Natural killer cell (primary cell): ENCODE measurements around the gene SGK2. TPM values are rescaled to one million over a fixed set of nuclear protein-coding genes. Genes with fewer than 3 reads are reported as not detected.

Experiments used
- ATAC-seq, 3 donors: fragments of 150-1000 bp in 2 of 3; fragments of 200-7000 bp in 1 of 3; cut with Tn5 transposase; 1 replicate in 1 of 3; 2 replicates in 2 of 3; pipeline ENCODE4 v1.10.0; 2021; ENCODE audit warnings: mild to moderate bottlenecking in 2 of 3, moderate library complexity in 2 of 3
- DNase-seq, 2 donors: peaks; one replicate each; pipeline versions ENCODE4 v3.0.0 to v3.0.0-alpha.2; 2013 to 2021; ENCODE audit warnings: mixed read lengths in 1 of 2
- H3K27ac ChIP-seq: one replicate; pipeline ENCODE4 v1.5.1; 2013; ENCODE audit warnings: mild to moderate bottlenecking, low read length
- H3K27me3 ChIP-seq: one replicate; pipeline ENCODE4 v1.6.1; 2013; ENCODE audit warnings: low read length; ENCODE audit not compliant: control insufficient read depth, insufficient read depth
- H3K36me3 ChIP-seq: one replicate; pipeline ENCODE4 v1.6.1; 2013; ENCODE audit warnings: low read length; ENCODE audit not compliant: control insufficient read depth, insufficient read depth
- H3K4me1 ChIP-seq: one replicate; pipeline ENCODE4 v1.6.1; 2013; ENCODE audit warnings: low read length; ENCODE audit not compliant: control insufficient read depth, insufficient read depth
- H3K4me3 ChIP-seq: one replicate; pipeline ENCODE4 v1.5.1; 2013; ENCODE audit warnings: low read length
- H3K9me3 ChIP-seq: one replicate; pipeline ENCODE4 v1.6.1; 2013; ENCODE audit warnings: low read length; ENCODE audit not compliant: control insufficient read depth, insufficient read depth
- H3K27ac Mint-ChIP-seq, 2 donors: one replicate each; pipeline ENCODE4 v1.8.0; 2022; ENCODE audit warnings: mild to moderate bottlenecking in 2 of 2, mixed read lengths in 2 of 2, moderate library complexity in 1 of 2
- H3K27me3 Mint-ChIP-seq, 2 donors: one replicate each; pipeline ENCODE4 v1.8.0; 2022; ENCODE audit warnings: low read depth in 2 of 2, mixed read lengths in 2 of 2
- H3K36me3 Mint-ChIP-seq: one replicate; pipeline ENCODE4 v1.8.0; 2022; ENCODE audit warnings: mixed read lengths
- H3K4me1 Mint-ChIP-seq, 2 donors: one replicate each; pipeline ENCODE4 v1.8.0; 2022; ENCODE audit warnings: mixed read lengths in 2 of 2
- H3K4me3 Mint-ChIP-seq: one replicate; pipeline ENCODE4 v1.8.0; 2022; ENCODE audit warnings: mild to moderate bottlenecking, moderate library complexity, mixed read lengths
- H3K9me3 Mint-ChIP-seq, 2 donors: one replicate each; pipeline ENCODE4 v1.8.0; 2022; ENCODE audit warnings: mixed read lengths in 2 of 2
- WGBS: methylation state at CpG from one replicate; pipeline ENCODE4 v1.1.7; 2013; ENCODE audit warnings: missing lambda C conversion rate; ENCODE audit not compliant: insufficient coverage; 5-methylcytosine and 5-hydroxymethylcytosine counted together
- intact Hi-C: fragments of 100-400 bp; cut with micrococcal nuclease; formaldehyde crosslinking; loops from one replicate; pipeline ENCODE4 v1.14.2; 2022
- total RNA-seq, 4 donors: library from RNA; stranded (reverse); fragments of 120-200 nt in 1 of 4; gene quantifications; one replicate each; pipeline versions ENCODE4 v1.2.3 to v1.2.4, GENCODE V29; 2013 to 2022
- TF ChIP-seq, protein P1 (sequence below): fragments of 200-600 bp; IDR thresholded peaks from one replicate; pipeline ENCODE4 v1.8.0; 2022; ENCODE audit warnings: antibody characterized with exemption

Gene SGK2
- total RNA-seq, 3 donors from 2014 or later (not counting 1 experiment from before 2014, with no cell fraction given) = 0.48 to 1.2 (median 0.61) TPM

DNA sequence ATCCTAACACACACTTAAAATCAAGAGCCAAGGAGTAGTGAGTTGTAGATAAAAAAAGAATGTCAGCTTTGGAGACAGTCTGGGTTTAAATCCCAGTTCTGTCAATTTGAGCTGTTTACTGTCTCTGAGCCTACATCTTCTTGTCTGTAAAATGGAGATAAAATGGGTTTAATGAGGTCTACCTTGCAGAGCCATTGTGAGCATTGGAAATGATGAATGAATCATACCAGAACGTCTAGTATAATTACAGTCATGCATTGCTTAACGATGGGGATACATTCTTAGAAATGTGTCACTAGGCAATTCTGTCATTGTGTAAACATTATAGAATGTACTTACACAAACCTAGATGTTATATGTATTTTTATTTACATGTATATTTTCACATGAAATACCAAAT lies 17.6 kb upstream of the SGK2 start:
- H3K9me3 ChIP-seq = no peaks in the 10 kb centered on the region
- H3K27me3 ChIP-seq = no peaks in the 10 kb centered on the region
- no peak overlapping the region for H3K27ac Mint-ChIP-seq
- H3K4me3 ChIP-seq = no peak overlapping the region
- no peaks in the 10 kb centered on the region for H3K9me3 Mint-ChIP-seq
- no peaks in the 10 kb centered on the region for H3K4me1 ChIP-seq
- peaks cover 0 to 2% of the 10 kb centered on the region in 2 donors for H3K27me3 Mint-ChIP-seq
- TF ChIP-seq, protein P1, sequence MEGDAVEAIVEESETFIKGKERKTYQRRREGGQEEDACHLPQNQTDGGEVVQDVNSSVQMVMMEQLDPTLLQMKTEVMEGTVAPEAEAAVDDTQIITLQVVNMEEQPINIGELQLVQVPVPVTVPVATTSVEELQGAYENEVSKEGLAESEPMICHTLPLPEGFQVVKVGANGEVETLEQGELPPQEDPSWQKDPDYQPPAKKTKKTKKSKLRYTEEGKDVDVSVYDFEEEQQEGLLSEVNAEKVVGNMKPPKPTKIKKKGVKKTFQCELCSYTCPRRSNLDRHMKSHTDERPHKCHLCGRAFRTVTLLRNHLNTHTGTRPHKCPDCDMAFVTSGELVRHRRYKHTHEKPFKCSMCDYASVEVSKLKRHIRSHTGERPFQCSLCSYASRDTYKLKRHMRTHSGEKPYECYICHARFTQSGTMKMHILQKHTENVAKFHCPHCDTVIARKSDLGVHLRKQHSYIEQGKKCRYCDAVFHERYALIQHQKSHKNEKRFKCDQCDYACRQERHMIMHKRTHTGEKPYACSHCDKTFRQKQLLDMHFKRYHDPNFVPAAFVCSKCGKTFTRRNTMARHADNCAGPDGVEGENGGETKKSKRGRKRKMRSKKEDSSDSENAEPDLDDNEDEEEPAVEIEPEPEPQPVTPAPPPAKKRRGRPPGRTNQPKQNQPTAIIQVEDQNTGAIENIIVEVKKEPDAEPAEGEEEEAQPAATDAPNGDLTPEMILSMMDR = no peak
- WGBS = 83% methylated on average over 1 of the region's 2 CpGs
- H3K4me1 Mint-ChIP-seq = peaks cover 0 to 5% of the 10 kb centered on the region in 2 donors
- intact Hi-C loops = no loop called here
- no peak overlapping the region for H3K4me3 Mint-ChIP-seq
- DNase-seq (no peak), ATAC-seq (no peak)
- H3K27ac ChIP-seq = no peak overlapping the region
- no peaks in the 10 kb centered on the region for H3K36me3 Mint-ChIP-seq
- no peaks in the 10 kb centered on the region for H3K36me3 ChIP-seq

DNA sequence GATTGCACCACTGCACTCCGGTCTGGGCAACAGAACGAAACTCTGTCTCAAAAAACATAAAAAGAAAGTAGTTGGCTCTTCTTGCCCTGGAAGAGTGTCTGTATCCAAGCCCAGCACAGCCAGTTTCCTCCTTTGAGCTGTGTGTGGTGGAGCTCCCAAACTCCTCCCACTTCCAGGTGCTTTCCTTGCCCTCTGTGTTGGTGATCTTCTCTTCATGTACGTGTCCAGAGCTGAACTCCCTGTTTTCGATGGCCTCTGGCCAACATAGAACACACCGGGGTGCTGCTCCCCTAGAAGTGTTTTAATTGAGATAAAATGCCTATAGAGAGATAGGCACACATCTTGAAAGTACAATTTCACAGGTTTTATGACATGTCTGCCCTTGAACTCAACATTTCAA lies 16.7 kb upstream of the SGK2 start:
- no peak for DNase-seq
- intact Hi-C loops = no loop called here
- H3K4me1 ChIP-seq = no peaks in the 10 kb centered on the region
- Mint-ChIP-seq H3K4me3 (no peak overlapping the region), H3K9me3 (no peaks in the 10 kb centered on the region), H3K27me3 (peaks cover 0 to 2% of the 10 kb centered on the region in 2 donors), H3K4me1 (peaks cover 0 to 5% of the 10 kb centered on the region in 2 donors), H3K27ac (no peak overlapping the region), H3K36me3 (no peaks in the 10 kb centered on the region)
- no peak for ATAC-seq
- H3K4me3 ChIP-seq = no peak overlapping the region
- H3K9me3 ChIP-seq = no peaks in the 10 kb centered on the region
- TF ChIP-seq, protein P1 = no peak
- no peaks in the 10 kb centered on the region for H3K36me3 ChIP-seq
- no peaks in the 10 kb centered on the region for H3K27me3 ChIP-seq
- no peak overlapping the region for H3K27ac ChIP-seq
- 92% methylated on average over 5 of the region's 5 CpGs for WGBS

DNA sequence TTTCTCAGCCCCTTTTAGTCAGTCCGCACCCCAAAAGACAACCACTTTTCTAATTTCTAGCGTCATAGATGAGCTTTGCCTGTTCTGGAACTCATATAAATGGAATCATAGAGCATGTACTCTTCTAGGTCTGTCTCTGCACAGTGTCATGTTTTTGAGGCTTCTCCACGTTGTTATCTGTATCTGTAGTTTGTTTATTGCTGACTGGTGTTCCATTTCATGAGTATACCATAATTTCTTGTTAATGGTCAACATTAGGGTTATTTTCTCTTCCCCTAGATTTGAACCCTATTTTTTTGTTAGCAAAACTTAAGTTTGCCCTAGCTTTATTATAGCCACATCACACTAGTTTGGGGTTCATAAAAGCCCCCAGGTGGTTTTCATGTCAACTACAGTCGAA lies 16.2 kb upstream of the SGK2 start:
- Histone ChIP-seq H3K4me1 (no peaks in the 10 kb centered on the region), H3K9me3 (no peaks in the 10 kb centered on the region), H3K27me3 (no peaks in the 10 kb centered on the region), H3K36me3 (no peaks in the 10 kb centered on the region), H3K27ac (no peak overlapping the region), H3K4me3 (no peak overlapping the region)
- Mint-ChIP-seq H3K9me3 (no peaks in the 10 kb centered on the region), H3K4me1 (peaks cover 0 to 5% of the 10 kb centered on the region in 2 donors), H3K27me3 (peaks cover 0 to 2% of the 10 kb centered on the region in 2 donors), H3K4me3 (no peak overlapping the region), H3K36me3 (no peaks in the 10 kb centered on the region), H3K27ac (no peak overlapping the region)
- intact Hi-C loops = no loop called here
- 87% methylated on average over 3 of the region's 4 CpGs for WGBS
- DNase-seq (no peak), ATAC-seq (no peak)
- TF ChIP-seq, protein P1 = no peak

DNA sequence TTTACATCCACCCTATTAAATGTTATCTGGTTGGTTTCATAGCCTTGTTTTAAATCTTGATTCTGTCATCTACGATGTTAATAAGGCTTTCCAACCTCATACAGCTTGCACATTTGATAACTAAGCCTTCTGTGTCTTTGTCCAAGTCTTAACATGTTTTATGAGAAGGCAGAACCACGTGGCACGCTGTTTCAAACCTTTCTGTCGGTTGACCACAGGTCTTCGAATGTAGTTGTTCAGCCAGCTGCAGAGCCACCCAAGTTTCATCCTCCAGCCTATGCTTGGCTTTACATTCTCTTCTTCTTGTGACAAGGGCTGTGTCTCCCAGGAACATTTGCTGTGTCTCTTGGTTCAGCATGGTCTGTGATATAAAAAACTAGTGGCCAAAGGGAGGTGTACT lies 15.7 kb upstream of the SGK2 start:
- Mint-ChIP-seq H3K4me1 (peaks cover 0 to 5% of the 10 kb centered on the region in 2 donors), H3K27ac (no peak overlapping the region), H3K27me3 (peaks cover 0 to 2% of the 10 kb centered on the region in 2 donors), H3K9me3 (no peaks in the 10 kb centered on the region), H3K4me3 (no peak overlapping the region), H3K36me3 (no peaks in the 10 kb centered on the region)
- DNase-seq = no peak
- H3K36me3 ChIP-seq = no peaks in the 10 kb centered on the region
- no peak overlapping the region for H3K4me3 ChIP-seq
- intact Hi-C loops = no loop called here
- no peak overlapping the region for H3K27ac ChIP-seq
- no peaks in the 10 kb centered on the region for H3K27me3 ChIP-seq
- 89% methylated on average over 5 of the region's 5 CpGs for WGBS
- no peaks in the 10 kb centered on the region for H3K4me1 ChIP-seq
- H3K9me3 ChIP-seq = no peaks in the 10 kb centered on the region
- TF ChIP-seq, protein P1 = no peak
- no peak for ATAC-seq
